Neural progenitor cell (in vitro differentiated cells): ENCODE measurements around the gene ANKFY1. TPM values are rescaled to one million over a fixed set of nuclear protein-coding genes. Genes with fewer than 3 reads are reported as not detected.

ENCODE experiments used
- DNase-seq: peaks from one replicate; pipeline ENCODE4 v3.0.0-alpha.2; 2016; ENCODE audit warnings: low spot score
- H2AFZ ChIP-seq: fragments of 200-600 bp; sonication (generic); replicated peaks from 2 replicates; pipeline ENCODE4 v1.6.1; 2016; ENCODE audit warnings: antibody characterized with exemption
- H3F3A ChIP-seq: fragments of 200-600 bp; sonication (generic); 2 replicates; pipeline ENCODE4 v1.6.1; 2016; ENCODE audit warnings: antibody characterized with exemption, low read depth
- H3K27ac ChIP-seq: fragments of 200-600 bp; sonication (generic); 2 replicates; pipeline ENCODE4 v1.5.1; 2016; ENCODE audit warnings: mild to moderate bottlenecking
- H3K27me3 ChIP-seq: fragments of 200-600 bp; sonication (generic); 2 replicates; pipeline ENCODE4 v1.6.1; 2016; ENCODE audit warnings: mild to moderate bottlenecking, moderate library complexity
- H3K36me3 ChIP-seq: fragments of 200-600 bp; sonication (generic); 2 replicates; pipeline ENCODE4 v1.5.1; 2016
- H3K4me1 ChIP-seq: fragments of 200-600 bp; sonication (generic); 2 replicates; pipeline ENCODE4 v1.6.1; 2016; ENCODE audit warnings: mixed run types
- H3K4me2 ChIP-seq: fragments of 200-600 bp; sonication (generic); 2 replicates; pipeline ENCODE4 v1.6.1; 2016
- H3K4me3 ChIP-seq: fragments of 200-600 bp; sonication (generic); 2 replicates; pipeline ENCODE4 v1.5.1; 2016
- H3K79me2 ChIP-seq: fragments of 200-600 bp; sonication (generic); 2 replicates; pipeline ENCODE4 v1.6.1; 2016; ENCODE audit warnings: low read depth
- H3K9ac ChIP-seq: fragments of 200-600 bp; sonication (generic); 2 replicates; pipeline ENCODE4 v1.6.1; 2016
- H3K9me3 ChIP-seq: fragments of 200-600 bp; sonication (generic); 2 replicates; pipeline ENCODE4 v1.5.1; 2016; ENCODE audit warnings: low read depth
- H4K20me1 ChIP-seq: fragments of 200-600 bp; sonication (generic); 2 replicates; pipeline ENCODE4 v1.6.1; 2016; ENCODE audit warnings: low read depth
- H3K27ac Mint-ChIP-seq: 3 replicates; pipeline ENCODE4 v1.8.0; 2021; ENCODE audit warnings: mixed read lengths
- H3K27me3 Mint-ChIP-seq: 2 replicates; pipeline ENCODE4 v1.8.0; 2022; ENCODE audit warnings: low read depth, mild to moderate bottlenecking, inconsistent platforms, moderate library complexity, mixed read lengths; ENCODE audit not compliant: insufficient read depth
- H3K36me3 Mint-ChIP-seq: 3 replicates; pipeline ENCODE4 v1.8.0; 2021; ENCODE audit warnings: mixed read lengths
- H3K4me1 Mint-ChIP-seq: 3 replicates; pipeline ENCODE4 v1.8.0; 2021; ENCODE audit warnings: mixed read lengths
- H3K4me3 Mint-ChIP-seq: 3 replicates; pipeline ENCODE4 v1.8.0; 2021; ENCODE audit warnings: mild to moderate bottlenecking, moderate library complexity, mixed read lengths
- H3K9me3 Mint-ChIP-seq: 3 replicates; pipeline ENCODE4 v1.8.0; 2020; ENCODE audit warnings: mixed read lengths
- CTCF ChIP-seq: fragments of 200-600 bp; sonication (generic); IDR thresholded peaks from 2 replicates; pipeline ENCODE4 v1.5.1; 2017; ENCODE audit warnings: antibody characterized with exemption, mild to moderate bottlenecking
- EZH2 ChIP-seq: fragments of 200-600 bp; sonication (generic); IDR thresholded peaks from 2 replicates; pipeline ENCODE4 v1.6.1; 2017; ENCODE audit warnings: antibody characterized with exemption, mild to moderate bottlenecking, moderate library complexity
- EZH2phosphoT487 ChIP-seq: fragments of 200-600 bp; sonication (generic); IDR thresholded peaks from 2 replicates; pipeline ENCODE4 v1.6.1; 2017; ENCODE audit warnings: antibody characterized with exemption
- total RNA-seq: library from RNA; depleted of rRNA; stranded (reverse); fragments of >200 nt; gene quantifications from 2 replicates; pipeline ENCODE4 v1.2.3, GENCODE V29; 2015; ENCODE audit warnings: low replicate concordance

ANKFY1 gene
- total RNA-seq, 1 donor from 2014 or later, result 39.8 TPM

- Histone ChIP-seq H3K27ac (no peak overlapping the region), H3K4me2 (no peak overlapping the region), H3F3A (peaks cover 19% of the 10 kb centered on the region), H3K4me1 (peaks cover 10% of the 10 kb centered on the region), H3K4me3 (no peak overlapping the region), H3K27me3 (no peaks in the 10 kb centered on the region), H3K9ac (no peak overlapping the region), H3K36me3 (no peaks in the 10 kb centered on the region), H3K79me2 (peaks cover 14% of the 10 kb centered on the region), H2AFZ (no peak overlapping the region), H4K20me1 (peaks cover 9% of the 10 kb centered on the region), H3K9me3 (no peaks in the 10 kb centered on the region)
- DNase-seq, result no peak
- H3K9me3 Mint-ChIP-seq, result no peaks in the 10 kb centered on the region
- H3K27me3 Mint-ChIP-seq, result peaks cover 4% of the 10 kb centered on the region
- no peak for TF ChIP-seq CTCF
- TF ChIP-seq EZH2phosphoT487, result no peak
- TF ChIP-seq EZH2, result no peak
- H3K4me1 Mint-ChIP-seq, result peaks cover 24% of the 10 kb centered on the region
- peaks cover 18% of the 10 kb centered on the region for H3K36me3 Mint-ChIP-seq
- H3K4me3 Mint-ChIP-seq, result no peak overlapping the region
- no peak overlapping the region for H3K27ac Mint-ChIP-seq
These were observed 3.6 kb upstream of the ANKFY1 start for GRCh38 chr17:4267402-4267801.

GRCh38 chr17:4266550-4266949 is 2.8 kb upstream of the ANKFY1 start:
- H3K4me2 ChIP-seq, result no peak overlapping the region
- no peak overlapping the region for H3K27ac ChIP-seq
- no peak overlapping the region for H3K9ac ChIP-seq
- Mint-ChIP-seq H3K27me3 (peaks cover 4% of the 10 kb centered on the region), H3K36me3 (peaks cover 27% of the 10 kb centered on the region), H3K9me3 (peaks cover 4% of the 10 kb centered on the region), H3K27ac (no peak overlapping the region), H3K4me3 (no peak overlapping the region), H3K4me1 (peaks cover 30% of the 10 kb centered on the region)
- DNase-seq, result no peak
- peaks cover 18% of the 10 kb centered on the region for H4K20me1 ChIP-seq
- H3K79me2 ChIP-seq, result peaks cover 22% of the 10 kb centered on the region
- peaks cover 12% of the 10 kb centered on the region for H3K4me1 ChIP-seq
- no peaks in the 10 kb centered on the region for H3K36me3 ChIP-seq
- TF ChIP-seq EZH2phosphoT487, result no peak
- TF ChIP-seq CTCF, result no peak
- no peak for TF ChIP-seq EZH2
- no peak overlapping the region for H2AFZ ChIP-seq
- peaks cover 19% of the 10 kb centered on the region for H3F3A ChIP-seq
- H3K4me3 ChIP-seq, result no peak overlapping the region
- H3K27me3 ChIP-seq, result no peaks in the 10 kb centered on the region
- H3K9me3 ChIP-seq, result no peaks in the 10 kb centered on the region

DNA sequence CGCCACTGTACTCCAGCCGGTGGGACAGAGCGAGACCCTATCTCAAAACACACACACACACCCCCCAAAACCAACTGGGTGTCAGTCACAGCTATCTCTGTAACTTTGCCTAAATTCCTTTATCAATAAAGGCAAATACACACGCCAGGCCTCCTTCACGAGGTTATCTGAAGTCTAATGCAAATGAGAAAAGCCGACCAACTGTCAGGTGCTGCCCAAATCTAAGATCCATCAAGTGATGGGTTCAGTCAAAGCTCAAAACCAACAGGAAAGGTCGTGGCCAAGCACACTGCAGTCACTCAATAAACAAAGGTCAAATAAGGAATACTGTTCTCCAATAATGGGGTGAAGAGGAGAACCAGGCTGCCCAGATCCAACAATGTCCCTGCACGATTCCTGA is 1.1 kb downstream of the ANKFY1 start:
- no peak overlapping the region for H3K27ac Mint-ChIP-seq
- H3K9me3 Mint-ChIP-seq, result peaks cover 22% of the 10 kb centered on the region
- Histone ChIP-seq H3K9ac (peak overlapping the region; percentile 90), H3K27me3 (no peaks in the 10 kb centered on the region), H3K4me3 (peak overlapping the region; percentile 80), H3K4me2 (peak overlapping the region; percentile 90), H3F3A (peaks cover 7% of the 10 kb centered on the region), H3K27ac (no peak overlapping the region), H4K20me1 (peaks cover 18% of the 10 kb centered on the region), H2AFZ (no peak overlapping the region), H3K79me2 (peaks cover 61% of the 10 kb centered on the region), H3K4me1 (peaks cover 12% of the 10 kb centered on the region), H3K36me3 (no peaks in the 10 kb centered on the region), H3K9me3 (peaks cover 9% of the 10 kb centered on the region)
- peaks cover 31% of the 10 kb centered on the region for H3K4me1 Mint-ChIP-seq
- peaks cover 13% of the 10 kb centered on the region for H3K27me3 Mint-ChIP-seq
- peak overlapping the region; percentile 88 for H3K4me3 Mint-ChIP-seq
- peaks cover 39% of the 10 kb centered on the region for H3K36me3 Mint-ChIP-seq
- TF ChIP-seq EZH2phosphoT487, result no peak
- no peak for TF ChIP-seq EZH2
- no peak for TF ChIP-seq CTCF
- DNase-seq, result no peak
